Measurements from ENCODE around the gene INPP1.

Gene INPP1

DNA sequence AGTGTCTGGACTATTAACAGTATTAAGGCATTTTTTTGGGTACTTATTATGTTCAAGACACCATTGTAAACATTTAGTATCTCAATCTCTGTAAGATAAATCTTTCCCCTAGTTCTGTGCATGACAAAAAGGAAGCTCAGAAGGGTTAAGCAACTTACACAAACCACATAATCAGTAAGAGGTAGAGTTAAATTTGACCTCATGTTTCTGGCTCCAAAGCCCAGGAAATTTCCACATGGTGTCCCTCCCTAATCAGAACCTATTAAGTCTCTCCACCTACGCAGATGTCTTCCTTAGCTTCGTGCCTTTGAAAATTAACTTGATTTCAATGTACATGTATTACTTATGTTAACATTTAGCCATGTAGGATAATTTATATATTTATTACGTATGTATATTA lies 66.8 kb downstream of the INPP1 start:
- DNase-seq: no peak

DNA sequence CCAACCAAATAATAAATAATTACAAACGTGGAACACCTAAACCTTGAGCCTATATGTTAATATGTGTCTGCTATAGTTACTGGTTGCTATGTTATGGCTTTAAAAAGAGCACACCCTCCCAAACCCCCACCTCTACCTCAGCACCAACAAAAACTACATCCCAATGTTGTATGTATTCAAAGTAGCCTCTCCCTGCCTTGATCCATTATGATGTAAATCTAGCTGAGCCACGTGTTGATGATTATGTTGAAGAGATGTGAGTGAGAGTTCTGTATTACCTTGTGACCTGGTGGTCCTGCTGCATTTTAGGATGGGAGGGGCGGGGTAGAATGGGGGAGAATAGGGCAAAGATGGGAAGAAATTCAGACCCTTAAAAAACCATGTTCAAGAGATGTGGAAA lies 69.6 kb downstream of the INPP1 start:
- no peak for DNase-seq

DNA sequence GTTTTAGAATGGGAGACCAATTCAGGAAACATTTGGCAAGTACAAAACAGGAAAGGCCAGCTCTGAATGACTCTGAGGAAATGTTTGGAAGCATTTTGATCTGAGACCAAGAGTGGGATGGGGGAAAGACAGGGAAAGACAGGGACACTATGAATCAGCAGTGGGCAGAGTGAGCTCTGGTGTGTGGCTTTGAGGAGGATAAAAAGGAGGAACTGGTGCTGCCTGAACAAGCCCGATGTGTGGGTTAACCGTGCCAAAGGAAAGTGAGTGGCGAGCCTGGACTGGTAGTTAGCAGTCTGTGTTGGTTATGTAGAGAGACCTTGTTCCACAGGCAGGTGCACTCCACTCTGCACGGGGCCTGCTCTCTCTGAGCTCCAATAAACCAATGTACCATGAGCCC lies 70.0 kb downstream of the INPP1 start:
- no peak for DNase-seq

DNA sequence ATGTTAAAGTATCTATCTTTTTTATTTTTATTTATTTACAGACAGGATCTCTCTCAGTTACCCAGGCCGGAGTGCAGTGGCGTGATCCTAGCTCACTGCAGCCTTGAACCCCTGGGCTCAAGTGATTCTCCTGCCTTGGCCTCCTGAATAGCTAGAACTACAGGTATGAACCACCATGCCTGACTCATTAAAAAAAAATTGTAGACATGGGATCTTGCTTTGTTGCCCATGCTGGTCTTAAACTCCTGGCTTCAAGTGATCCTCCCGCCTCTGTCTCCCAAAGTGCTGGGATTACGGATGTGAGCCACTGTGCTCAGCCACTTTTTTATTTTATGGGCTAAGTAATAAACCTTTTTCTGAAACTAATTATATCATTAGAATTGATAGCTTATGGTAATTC lies 71.9 kb downstream of the INPP1 start:
- DNase-seq: no peak

DNA sequence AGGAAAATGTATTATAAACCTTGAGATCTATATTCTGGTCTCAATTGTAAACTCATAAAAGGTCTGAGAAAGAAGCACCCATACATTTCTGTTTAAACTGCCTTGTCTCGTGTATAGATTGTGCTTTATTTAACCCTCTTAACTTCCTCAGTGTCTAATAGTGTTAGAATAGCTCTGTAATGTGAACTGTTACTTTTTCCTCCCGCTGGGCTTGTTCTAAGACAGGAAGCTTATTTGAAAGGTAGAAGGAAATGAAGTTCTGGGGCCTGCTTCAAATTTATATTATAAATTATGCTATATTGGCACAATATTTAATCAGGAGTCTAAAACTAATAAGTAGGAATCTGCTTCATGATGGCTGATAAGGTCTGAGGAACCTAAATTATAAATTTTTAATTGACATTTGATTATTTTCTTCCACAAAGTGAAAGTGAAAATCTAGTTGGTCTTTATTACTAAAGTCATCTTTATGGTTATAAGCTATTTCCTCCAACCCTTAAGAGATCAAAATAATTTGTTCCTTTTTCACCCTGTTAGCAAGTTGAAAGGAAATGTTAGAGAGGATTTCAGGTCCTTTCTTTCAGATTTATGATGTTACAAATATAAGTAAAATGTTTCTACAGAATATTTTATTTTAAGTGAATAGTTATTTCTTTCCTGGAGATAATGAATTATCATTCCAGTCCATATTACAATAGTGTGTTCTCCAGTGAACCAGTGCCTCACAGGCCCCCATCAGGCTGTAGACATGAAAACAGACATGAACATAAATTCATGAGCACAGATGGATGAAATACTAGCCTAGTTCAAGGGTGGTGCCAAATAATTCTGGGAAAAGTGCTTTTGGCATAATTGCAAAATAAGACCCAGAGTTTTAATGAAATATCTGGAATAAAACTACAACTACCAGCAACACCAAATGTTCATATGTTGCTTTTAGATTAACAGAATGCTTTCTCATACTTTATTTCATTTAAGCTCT lies 72.7 kb downstream of the INPP1 start:
- no peak for DNase-seq

DNA sequence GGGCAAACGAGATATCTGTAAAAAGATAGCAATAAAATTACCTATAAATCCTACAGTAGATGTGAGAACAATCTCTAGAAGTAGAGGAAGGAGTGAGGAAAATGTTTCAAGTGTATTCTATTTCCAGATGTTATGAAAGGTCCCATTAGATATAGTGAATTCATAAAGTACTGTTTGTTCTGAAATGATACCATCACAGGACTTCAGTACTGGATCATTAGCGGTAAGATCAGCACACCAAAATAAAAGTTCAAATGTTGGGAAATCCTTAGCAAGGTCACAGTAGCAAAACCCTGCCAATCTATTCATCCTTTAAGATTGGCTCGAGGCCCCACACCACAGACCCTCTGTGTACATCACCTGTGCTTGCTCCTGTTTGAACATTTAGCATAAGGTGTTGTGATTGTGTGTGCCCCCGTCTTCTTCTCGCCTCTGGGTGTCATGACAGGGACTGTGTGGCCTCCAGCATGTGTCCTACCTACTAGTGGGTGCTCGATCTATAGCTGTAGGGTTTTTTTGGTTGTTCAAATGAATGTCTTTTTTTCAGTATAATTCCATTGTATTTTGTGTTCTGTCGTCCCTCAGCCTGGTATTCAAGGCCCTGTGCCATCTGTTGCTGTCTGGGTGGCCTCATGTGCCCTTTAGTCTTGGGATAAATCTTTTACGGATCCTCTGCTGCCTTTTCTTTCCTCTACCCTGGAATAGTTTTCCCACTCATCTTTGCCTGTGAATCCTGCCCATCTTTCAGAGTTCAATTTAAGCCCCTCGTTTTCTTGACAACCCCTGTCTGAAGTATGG lies 73.9 kb downstream of the INPP1 start:
- DNase-seq: no peak

DNA sequence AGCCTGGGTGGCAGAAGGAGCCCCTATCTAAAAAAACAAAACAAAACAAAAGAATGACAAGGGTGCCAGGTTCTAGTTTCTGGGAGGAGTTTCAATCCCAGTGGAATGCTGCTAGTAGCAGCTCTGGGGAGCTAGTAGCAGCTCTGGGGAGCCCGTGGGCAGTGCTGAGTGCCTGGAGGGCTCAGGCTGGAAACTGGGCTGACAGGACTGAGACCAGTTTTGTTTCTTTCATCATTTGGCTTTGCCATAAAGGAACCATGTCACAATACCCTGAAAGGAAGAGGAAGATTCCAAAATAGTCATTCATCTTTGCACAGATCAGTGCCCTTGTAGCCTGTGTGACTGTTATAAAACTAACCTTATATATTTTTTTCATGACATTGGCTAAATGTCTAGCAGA lies 75.3 kb downstream of the INPP1 start:
- DNase-seq: no peak

DNA sequence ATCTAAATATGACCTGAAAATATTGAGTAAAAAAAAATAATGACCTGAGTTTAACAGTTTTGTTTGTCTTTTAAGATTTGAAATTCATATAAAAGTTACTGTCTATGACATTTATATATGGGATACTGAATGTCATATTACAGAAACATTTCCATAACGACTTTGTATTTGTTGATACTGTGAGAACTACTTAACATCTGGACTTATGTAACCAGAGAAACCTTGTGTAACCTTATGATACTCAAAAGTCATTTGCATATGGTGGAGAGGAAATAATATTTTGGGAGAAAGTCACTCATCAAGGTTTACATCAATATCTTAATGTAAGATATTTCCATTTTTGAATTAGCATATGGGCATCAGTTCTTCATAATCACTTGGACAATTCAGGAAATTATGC lies 77.4 kb downstream of the INPP1 start:
- no peak for DNase-seq
